Panc1 (cell line): ENCODE results near the gene GCKR. TPM values are rescaled to one million over a fixed set of nuclear protein-coding genes. Genes with fewer than 3 reads are reported as not detected.

Source experiments
- ATAC-seq: fragments of 200-7000 bp; cut with Tn5 transposase; 2 replicates; pipeline ENCODE4 v1.9.1; 2020; ENCODE audit warnings: mild to moderate bottlenecking, moderate library complexity
- BruUV-seq: library from RNA; stranded (reverse); fragments of 400-500 nt; replicated peaks from 2 replicates; lab custom pipeline; 2021; lab: Mats Ljungman, UMichigan
- CTCF ChIA-PET: fragments of 300-600 bp; sonication (Branson Sonifier 250); formaldehyde crosslinking; loops from one replicate; lab custom pipeline; 2022; ENCODE audit warnings: antibody characterized with exemption; lab: Charles Lee
- POLR2A ChIA-PET: fragments of 300-600 bp; sonication (Branson Sonifier 250); formaldehyde crosslinking; loops from one replicate; lab custom pipeline; 2022; ENCODE audit warnings: antibody characterized with exemption; lab: Charles Lee
- DNase-seq: peaks from one replicate; pipeline ENCODE4 v3.0.0-alpha.2; 2010; ENCODE audit warnings: low read depth, low spot score
- H3K27ac ChIP-seq: 2 replicates; pipeline ENCODE4 v1.5.1; 2011; ENCODE audit warnings: mild to moderate bottlenecking, low read length, inconsistent platforms
- H3K27me3 ChIP-seq: fragments of 200-500 bp; sonication (Bioruptor generic); 2 replicates; pipeline ENCODE4 v1.6.0; 2014; ENCODE audit warnings: low read length, inconsistent platforms; ENCODE audit not compliant: control insufficient read depth, insufficient read depth
- H3K36me3 ChIP-seq: fragments of 200-500 bp; sonication (Bioruptor generic); 2 replicates; pipeline ENCODE4 v1.5.1; 2014; ENCODE audit warnings: inconsistent platforms, mild to moderate bottlenecking, low read length, moderate library complexity; ENCODE audit not compliant: control insufficient read depth, insufficient read depth
- H3K4me1 ChIP-seq: 2 replicates; pipeline ENCODE4 v1.5.1; 2011; ENCODE audit warnings: inconsistent platforms, mild to moderate bottlenecking, low read length, moderate library complexity; ENCODE audit not compliant: control insufficient read depth, insufficient read depth
- H3K4me3 ChIP-seq, 2 experiments: 2 replicates each; pipeline ENCODE4 v1.5.1; 2011 to 2012; ENCODE audit warnings: low read depth in 2 of 2, low read length in 2 of 2, mild to moderate bottlenecking in 2 of 2, inconsistent platforms in 1 of 2, moderate library complexity in 1 of 2
- H3K9me3 ChIP-seq: fragments of 200-500 bp; sonication (Bioruptor generic); 2 replicates; pipeline ENCODE4 v1.5.1; 2014; ENCODE audit warnings: low read depth, mild to moderate bottlenecking, inconsistent platforms, low read length, moderate library complexity; ENCODE audit not compliant: control insufficient read depth, insufficient read depth
- POLR2AphosphoS5 ChIP-seq: IDR thresholded peaks from 2 replicates; pipeline ENCODE4 v1.6.1; 2012; ENCODE audit warnings: mild to moderate bottlenecking, low read depth, low read length, moderate library complexity
- SIN3A ChIP-seq: IDR thresholded peaks from 2 replicates; pipeline ENCODE4 v1.6.1; 2012; ENCODE audit warnings: low read depth, mild to moderate bottlenecking, low read length, moderate library complexity, borderline replicate concordance; ENCODE audit not compliant: insufficient read depth
- TCF7L2 ChIP-seq: IDR thresholded peaks from 2 replicates; pipeline ENCODE4 v1.6.1; 2011; ENCODE audit warnings: mild to moderate bottlenecking, low read depth, low read length, inconsistent platforms
- in situ Hi-C: cut with HindIII; loops from 2 replicates; pipeline ENCODE4 v1.10.0; 2016; ENCODE audit warnings: low sequenced_read_pairs, low pct_unique_long_range_greater_than_20kb
- intact Hi-C: fragments of 100-400 bp; cut with micrococcal nuclease; formaldehyde crosslinking; loops from one replicate; pipeline ENCODE4 v1.10.0; 2022; ENCODE audit not compliant: unreplicated experiment
- total RNA-seq: library from RNA; stranded (reverse); gene quantifications from one replicate; pipeline ENCODE4 v1.2.1, GENCODE V29; 2021; ENCODE audit not compliant: unreplicated experiment
- TF ChIP-seq, protein P1 (sequence below), 2 experiments: IDR thresholded peaks; 2 replicates each; pipeline ENCODE4 v1.6.1; 2011 to 2012; ENCODE audit warnings: low read depth in 2 of 2, control low read depth in 1 of 2, low read length in 1 of 2, mild to moderate bottlenecking in 1 of 2, moderate library complexity in 1 of 2; ENCODE audit not compliant: insufficient read depth in 1 of 2
- TF ChIP-seq, protein P2 (sequence below): fragments of 450-650 bp; IDR thresholded peaks from 2 replicates; pipeline ENCODE4 v1.5.1; 2017; ENCODE audit warnings: mild to moderate bottlenecking

Gene GCKR
- total RNA-seq, 1 experiment from 2014 or later = 0.33 TPM

DNA sequence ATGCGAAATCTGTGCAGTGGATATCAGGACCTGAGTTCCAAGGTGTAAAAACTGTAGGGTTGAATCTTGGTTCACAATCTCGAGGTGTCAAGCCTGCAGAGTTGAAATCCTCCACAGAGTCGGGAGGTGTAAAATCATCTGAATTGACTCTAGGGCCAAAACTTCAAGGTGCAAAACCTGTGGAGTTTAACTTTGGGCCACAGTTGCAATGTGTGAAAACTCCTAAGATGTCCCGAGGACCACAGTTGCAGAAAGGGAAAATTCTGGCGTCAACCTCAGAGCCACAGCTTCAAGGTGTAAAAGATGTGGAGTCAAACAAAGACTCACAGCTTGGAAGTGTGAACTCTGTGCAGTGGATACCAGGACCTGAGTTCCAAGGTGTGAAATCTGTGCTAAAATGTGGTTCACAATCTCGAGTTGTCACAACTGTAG is 76.4 kb downstream of the GCKR start:
- H3K36me3 ChIP-seq = no peaks in the 10 kb centered on the region
- H3K9me3 ChIP-seq = peaks cover 24% of the 10 kb centered on the region; the same call in 1 of the 2 replicates
- DNase-seq (no peak), ATAC-seq (no peak)
- no peaks in the 10 kb centered on the region for H3K4me1 ChIP-seq
- TF ChIP-seq POLR2AphosphoS5 (no peak), SIN3A (no peak), TCF7L2 (no peak)
- TF ChIP-seq, protein P1, sequence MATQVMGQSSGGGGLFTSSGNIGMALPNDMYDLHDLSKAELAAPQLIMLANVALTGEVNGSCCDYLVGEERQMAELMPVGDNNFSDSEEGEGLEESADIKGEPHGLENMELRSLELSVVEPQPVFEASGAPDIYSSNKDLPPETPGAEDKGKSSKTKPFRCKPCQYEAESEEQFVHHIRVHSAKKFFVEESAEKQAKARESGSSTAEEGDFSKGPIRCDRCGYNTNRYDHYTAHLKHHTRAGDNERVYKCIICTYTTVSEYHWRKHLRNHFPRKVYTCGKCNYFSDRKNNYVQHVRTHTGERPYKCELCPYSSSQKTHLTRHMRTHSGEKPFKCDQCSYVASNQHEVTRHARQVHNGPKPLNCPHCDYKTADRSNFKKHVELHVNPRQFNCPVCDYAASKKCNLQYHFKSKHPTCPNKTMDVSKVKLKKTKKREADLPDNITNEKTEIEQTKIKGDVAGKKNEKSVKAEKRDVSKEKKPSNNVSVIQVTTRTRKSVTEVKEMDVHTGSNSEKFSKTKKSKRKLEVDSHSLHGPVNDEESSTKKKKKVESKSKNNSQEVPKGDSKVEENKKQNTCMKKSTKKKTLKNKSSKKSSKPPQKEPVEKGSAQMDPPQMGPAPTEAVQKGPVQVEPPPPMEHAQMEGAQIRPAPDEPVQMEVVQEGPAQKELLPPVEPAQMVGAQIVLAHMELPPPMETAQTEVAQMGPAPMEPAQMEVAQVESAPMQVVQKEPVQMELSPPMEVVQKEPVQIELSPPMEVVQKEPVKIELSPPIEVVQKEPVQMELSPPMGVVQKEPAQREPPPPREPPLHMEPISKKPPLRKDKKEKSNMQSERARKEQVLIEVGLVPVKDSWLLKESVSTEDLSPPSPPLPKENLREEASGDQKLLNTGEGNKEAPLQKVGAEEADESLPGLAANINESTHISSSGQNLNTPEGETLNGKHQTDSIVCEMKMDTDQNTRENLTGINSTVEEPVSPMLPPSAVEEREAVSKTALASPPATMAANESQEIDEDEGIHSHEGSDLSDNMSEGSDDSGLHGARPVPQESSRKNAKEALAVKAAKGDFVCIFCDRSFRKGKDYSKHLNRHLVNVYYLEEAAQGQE (IDR thresholded peaks at IDR 0.05; ENCODE audit: insufficient read depth in 1 of 2, low read depth in 2 of 2, low read length in 1 of 2) = no peak
- TF ChIP-seq, protein P2, sequence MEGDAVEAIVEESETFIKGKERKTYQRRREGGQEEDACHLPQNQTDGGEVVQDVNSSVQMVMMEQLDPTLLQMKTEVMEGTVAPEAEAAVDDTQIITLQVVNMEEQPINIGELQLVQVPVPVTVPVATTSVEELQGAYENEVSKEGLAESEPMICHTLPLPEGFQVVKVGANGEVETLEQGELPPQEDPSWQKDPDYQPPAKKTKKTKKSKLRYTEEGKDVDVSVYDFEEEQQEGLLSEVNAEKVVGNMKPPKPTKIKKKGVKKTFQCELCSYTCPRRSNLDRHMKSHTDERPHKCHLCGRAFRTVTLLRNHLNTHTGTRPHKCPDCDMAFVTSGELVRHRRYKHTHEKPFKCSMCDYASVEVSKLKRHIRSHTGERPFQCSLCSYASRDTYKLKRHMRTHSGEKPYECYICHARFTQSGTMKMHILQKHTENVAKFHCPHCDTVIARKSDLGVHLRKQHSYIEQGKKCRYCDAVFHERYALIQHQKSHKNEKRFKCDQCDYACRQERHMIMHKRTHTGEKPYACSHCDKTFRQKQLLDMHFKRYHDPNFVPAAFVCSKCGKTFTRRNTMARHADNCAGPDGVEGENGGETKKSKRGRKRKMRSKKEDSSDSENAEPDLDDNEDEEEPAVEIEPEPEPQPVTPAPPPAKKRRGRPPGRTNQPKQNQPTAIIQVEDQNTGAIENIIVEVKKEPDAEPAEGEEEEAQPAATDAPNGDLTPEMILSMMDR = no peak
- in situ Hi-C loops = no loop called here
- no peak overlapping the region for H3K27ac ChIP-seq
- POLR2A ChIA-PET = no interaction called here
- no TSS peak for BruUV-seq
- H3K27me3 ChIP-seq = no peaks in the 10 kb centered on the region; the same call in 1 of the 2 replicates
- intact Hi-C loops = no loop called here
- no peak overlapping the region for H3K4me3 ChIP-seq
- CTCF ChIA-PET = no interaction called here

Other genes starting within 250 kb of the GCKR start
- gene SLC30A3, start 233.8 kb upstream of the GCKR start, total RNA-seq = 0.59 TPM
- gene DNAJC5G, start 221.4 kb upstream of the GCKR start, total RNA-seq = not detected
- gene TRIM54, start 214.4 kb upstream of the GCKR start, total RNA-seq = 0.21 TPM
- 4.4 TPM for gene UCN, start 188.4 kb upstream of the GCKR start, total RNA-seq
- gene MPV17, start 173.7 kb upstream of the GCKR start, total RNA-seq = 89.5 TPM
- gene GTF3C2, start 140.1 kb upstream of the GCKR start, total RNA-seq = 77.7 TPM
- gene EIF2B4, start 126.5 kb upstream of the GCKR start, total RNA-seq = 57.2 TPM
- gene SNX17, start 126.2 kb upstream of the GCKR start, total RNA-seq = 116 TPM
- gene ZNF513, start 116.1 kb upstream of the GCKR start, total RNA-seq = 25.3 TPM
- gene PPM1G, start 87.2 kb upstream of the GCKR start, total RNA-seq = 115 TPM
- 103 TPM for gene NRBP1, start 68.2 kb upstream of the GCKR start, total RNA-seq
- gene KRTCAP3, start 54.5 kb upstream of the GCKR start, total RNA-seq = 1.9 TPM
- gene IFT172, start 7.1 kb upstream of the GCKR start, total RNA-seq = 16.7 TPM
- gene FNDC4, start 1.6 kb upstream of the GCKR start, total RNA-seq = 1.3 TPM
- 12.8 TPM for gene ZNF512, start 86.2 kb downstream of the GCKR start, total RNA-seq
- 5.9 TPM for gene CCDC121, start 132.2 kb downstream of the GCKR start, total RNA-seq
- 37.2 TPM for gene GPN1, start 132.2 kb downstream of the GCKR start, total RNA-seq
- 22.4 TPM for gene SUPT7L, start 166.8 kb downstream of the GCKR start, total RNA-seq
- gene SLC4A1AP, start 167.1 kb downstream of the GCKR start, total RNA-seq = 22.2 TPM